ENCODE results near the gene RPS29.

Gene RPS29

GRCh38 chr14:49549881-49550280 is 36.3 kb downstream of the RPS29 start:
- TF ChIP-seq CTCF (IDR thresholded peaks at IDR 0.05; ENCODE audit: insufficient read depth, low read depth, low read length, missing control alignments) = no peak
- H3K4me3 ChIP-seq (ENCODE audit: low read depth, low read length) = no peak overlapping the region
- DNase-seq (ENCODE audit: low read depth) = no peak

- no peak for TF ChIP-seq CTCF (IDR thresholded peaks at IDR 0.05; ENCODE audit: insufficient read depth, low read depth, low read length, missing control alignments)
- no peak for DNase-seq (ENCODE audit: low read depth)
- H3K4me3 ChIP-seq (ENCODE audit: low read depth, low read length) = no peak overlapping the region
These were observed 36.7 kb downstream of the RPS29 start for GRCh38 chr14:49549446-49549845.

GRCh38 chr14:49546766-49547165 is 39.4 kb downstream of the RPS29 start:
- no peak overlapping the region for H3K4me3 ChIP-seq (ENCODE audit: low read depth, low read length)
- TF ChIP-seq CTCF (IDR thresholded peaks at IDR 0.05; ENCODE audit: insufficient read depth, low read depth, low read length, missing control alignments) = no peak
- DNase-seq (ENCODE audit: low read depth) = no peak

GRCh38 chr14:49545716-49546115 is 40.5 kb downstream of the RPS29 start:
- no peak for DNase-seq (ENCODE audit: low read depth)
- no peak for TF ChIP-seq CTCF (IDR thresholded peaks at IDR 0.05; ENCODE audit: insufficient read depth, low read depth, low read length, missing control alignments)

GRCh38 chr14:49545071-49545470 is 41.1 kb downstream of the RPS29 start:
- no peak overlapping the region for H3K4me3 ChIP-seq (ENCODE audit: low read depth, low read length)
- DNase-seq (ENCODE audit: low read depth) = no peak
- no peak for TF ChIP-seq CTCF (IDR thresholded peaks at IDR 0.05; ENCODE audit: insufficient read depth, low read depth, low read length, missing control alignments)

More at GRCh38 chr14:49545716-49546115, 40.5 kb downstream of the RPS29 start:
- no peak overlapping the region for H3K4me3 ChIP-seq (ENCODE audit: low read depth, low read length)

GRCh38 chr14:49541049-49541448 is 45.1 kb downstream of the RPS29 start:
- no peak overlapping the region for H3K4me3 ChIP-seq (ENCODE audit: low read depth, low read length)
- no peak for TF ChIP-seq CTCF (IDR thresholded peaks at IDR 0.05; ENCODE audit: insufficient read depth, low read depth, low read length, missing control alignments)
- DNase-seq (ENCODE audit: low read depth) = no peak

GRCh38 chr14:49538852-49539251 is 47.3 kb downstream of the RPS29 start:
- no peak for TF ChIP-seq CTCF (IDR thresholded peaks at IDR 0.05; ENCODE audit: insufficient read depth, low read depth, low read length, missing control alignments)
- no peak for DNase-seq (ENCODE audit: low read depth)
- no peak overlapping the region for H3K4me3 ChIP-seq (ENCODE audit: low read depth, low read length)

All from GM12865 (cell line).